Subcutaneous adipose tissue (tissue), 4 donors: ENCODE data around the gene CHTF18. TPM values are rescaled to one million over a fixed set of nuclear protein-coding genes. Genes with fewer than 3 reads are reported as not detected.

Source experiments
- total RNA-seq, 4 donors: library from RNA; depleted of rRNA; stranded (reverse); fragments of >200 nt; gene quantifications; one replicate each; pipeline ENCODE4 v1.1.0, GENCODE V29; 2016
- TF ChIP-seq, protein P1 (sequence below): fragments of 450-650 bp; IDR thresholded peaks from one replicate; pipeline ENCODE4 v1.5.1; 2016; ENCODE audit warnings: low read depth, mild to moderate bottlenecking, control low read depth, antibody characterized with exemption, moderate library complexity

The CHTF18 gene
- total RNA-seq, 4 donors from 2014 or later, result 4.4 to 16.0 (median 8.9) TPM

DNA sequence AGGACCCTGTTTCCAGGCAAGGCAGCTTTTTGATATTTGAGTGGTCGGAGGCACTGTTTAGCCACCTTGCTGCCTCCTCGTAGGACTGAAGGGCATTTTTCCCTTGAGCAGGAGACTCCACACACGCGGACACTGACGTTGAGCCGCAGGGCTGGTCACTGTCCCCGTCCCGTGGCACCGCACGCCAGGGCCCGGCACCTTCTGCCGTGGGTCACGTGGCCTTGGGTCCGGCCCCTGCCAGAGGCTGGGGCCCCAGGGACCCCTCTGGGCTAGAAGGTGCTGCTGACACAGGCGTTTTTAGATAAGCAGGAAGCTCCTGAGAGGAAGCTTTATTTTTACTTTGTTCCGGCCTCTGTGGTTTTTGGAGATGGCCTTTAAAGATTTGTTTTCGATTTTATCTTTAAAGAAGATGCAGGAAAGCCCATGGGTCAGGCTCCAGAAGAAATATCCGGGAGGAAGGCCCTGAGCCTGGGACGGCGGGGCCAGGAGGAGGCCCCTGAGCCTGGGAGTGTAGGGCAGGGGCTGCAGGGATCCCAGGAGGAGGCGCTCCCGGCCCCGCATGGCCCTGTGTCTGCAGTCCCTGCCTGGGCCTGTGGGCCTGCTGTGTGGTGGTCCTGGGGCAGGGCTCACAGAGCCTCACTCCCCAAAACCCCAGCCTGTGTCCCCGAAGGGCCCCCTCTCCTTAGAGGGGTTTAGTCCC is 42.6 kb downstream of the CHTF18 start:
- TF ChIP-seq, protein P1, sequence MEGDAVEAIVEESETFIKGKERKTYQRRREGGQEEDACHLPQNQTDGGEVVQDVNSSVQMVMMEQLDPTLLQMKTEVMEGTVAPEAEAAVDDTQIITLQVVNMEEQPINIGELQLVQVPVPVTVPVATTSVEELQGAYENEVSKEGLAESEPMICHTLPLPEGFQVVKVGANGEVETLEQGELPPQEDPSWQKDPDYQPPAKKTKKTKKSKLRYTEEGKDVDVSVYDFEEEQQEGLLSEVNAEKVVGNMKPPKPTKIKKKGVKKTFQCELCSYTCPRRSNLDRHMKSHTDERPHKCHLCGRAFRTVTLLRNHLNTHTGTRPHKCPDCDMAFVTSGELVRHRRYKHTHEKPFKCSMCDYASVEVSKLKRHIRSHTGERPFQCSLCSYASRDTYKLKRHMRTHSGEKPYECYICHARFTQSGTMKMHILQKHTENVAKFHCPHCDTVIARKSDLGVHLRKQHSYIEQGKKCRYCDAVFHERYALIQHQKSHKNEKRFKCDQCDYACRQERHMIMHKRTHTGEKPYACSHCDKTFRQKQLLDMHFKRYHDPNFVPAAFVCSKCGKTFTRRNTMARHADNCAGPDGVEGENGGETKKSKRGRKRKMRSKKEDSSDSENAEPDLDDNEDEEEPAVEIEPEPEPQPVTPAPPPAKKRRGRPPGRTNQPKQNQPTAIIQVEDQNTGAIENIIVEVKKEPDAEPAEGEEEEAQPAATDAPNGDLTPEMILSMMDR, result no peak

DNA sequence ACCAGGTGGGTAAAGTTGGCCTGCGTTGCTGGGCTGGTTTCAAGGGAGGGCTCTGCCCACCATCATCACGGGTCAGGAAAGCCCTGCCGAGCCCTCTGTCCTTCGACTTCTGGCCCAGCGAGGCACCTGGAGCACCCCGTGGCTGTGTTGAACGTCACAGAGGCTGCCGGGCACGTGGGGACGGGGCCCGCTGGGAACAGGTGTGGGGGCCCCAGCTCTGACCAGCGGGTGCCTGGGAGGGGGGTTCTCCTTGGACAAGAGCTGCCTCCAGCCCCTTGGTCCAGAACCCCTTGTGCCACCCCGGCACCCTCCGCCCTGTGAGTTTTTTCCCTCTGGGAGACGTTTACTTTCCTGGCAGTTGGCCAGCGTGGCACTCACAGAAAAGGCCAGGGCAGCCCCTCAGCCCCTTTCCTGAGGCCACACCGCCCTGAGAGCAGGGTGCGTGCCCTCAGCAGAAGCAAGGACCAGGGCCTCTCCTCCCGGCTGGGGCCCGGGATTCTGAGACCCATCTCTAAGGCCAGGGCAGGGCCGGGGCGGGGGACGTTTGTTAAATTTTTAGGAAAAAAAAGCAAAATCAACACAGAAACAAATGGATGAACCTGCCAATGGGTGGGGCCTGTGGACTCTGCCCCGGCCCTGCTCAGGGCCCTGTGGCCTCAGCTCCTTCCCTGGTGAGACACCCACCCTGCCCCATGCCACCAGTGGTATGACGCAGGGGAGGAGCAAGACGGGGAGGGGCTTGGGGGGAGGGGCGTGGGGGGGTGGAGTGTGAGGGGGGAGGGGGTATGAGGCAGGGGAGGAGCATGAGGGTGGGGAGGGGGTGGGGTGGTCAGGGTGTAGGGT is 43.4 kb downstream of the CHTF18 start:
- TF ChIP-seq, protein P1, result no peak

DNA sequence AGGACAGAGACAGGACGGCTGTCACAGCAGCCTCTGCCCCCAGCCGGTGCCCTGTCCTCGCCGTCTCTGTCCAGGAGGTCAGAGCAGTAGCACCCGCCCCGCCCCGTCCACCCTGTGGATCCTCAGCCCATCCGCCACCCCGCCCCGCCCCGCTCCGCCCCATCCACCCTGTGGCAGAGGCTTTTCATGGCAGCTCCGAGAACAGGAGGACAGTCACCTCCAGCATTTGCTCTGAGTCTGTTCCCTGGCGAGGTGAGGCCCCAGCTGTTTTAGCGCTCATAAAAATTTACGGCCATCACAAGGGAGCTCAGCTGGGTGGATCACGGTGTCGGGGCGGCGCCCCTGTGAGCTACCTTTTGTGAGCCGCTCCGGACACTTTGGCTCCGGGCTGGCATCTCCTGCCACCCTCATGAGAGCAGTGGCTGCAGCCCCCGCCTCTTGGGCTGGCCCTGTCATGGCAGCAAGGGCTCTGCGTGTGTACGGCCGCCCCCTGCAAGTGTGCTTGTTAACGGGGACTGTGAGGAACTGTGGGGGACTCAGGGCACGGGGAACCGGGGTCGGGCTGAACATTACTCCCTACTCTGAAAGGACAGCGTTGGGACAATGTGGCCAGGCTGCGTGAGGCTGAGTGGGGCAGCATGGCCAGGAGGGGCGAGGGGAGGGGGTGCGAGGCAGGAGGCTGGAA is 44.4 kb downstream of the CHTF18 start:
- TF ChIP-seq, protein P1, result no peak

DNA sequence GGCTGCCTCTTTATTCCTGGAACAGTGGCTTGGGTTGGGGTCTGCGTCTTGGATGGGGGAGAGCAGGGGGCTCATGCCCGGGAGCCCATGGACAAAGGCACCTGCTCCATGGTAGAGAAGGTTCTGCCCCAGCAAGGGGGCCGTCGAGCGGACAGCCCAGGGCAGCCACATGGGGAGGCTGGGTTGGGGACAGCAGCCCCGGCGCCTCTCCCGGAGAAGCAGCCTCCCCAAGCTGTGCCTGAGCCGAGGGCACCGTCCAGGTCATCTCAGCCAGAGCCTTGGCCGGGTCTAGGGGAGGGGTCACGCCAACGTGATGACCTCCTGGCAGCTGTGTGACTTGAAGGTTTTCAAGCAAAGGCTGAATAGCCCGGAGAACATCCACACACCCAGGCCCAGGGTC is 45.0 kb downstream of the CHTF18 start:
- TF ChIP-seq, protein P1, result no peak

DNA sequence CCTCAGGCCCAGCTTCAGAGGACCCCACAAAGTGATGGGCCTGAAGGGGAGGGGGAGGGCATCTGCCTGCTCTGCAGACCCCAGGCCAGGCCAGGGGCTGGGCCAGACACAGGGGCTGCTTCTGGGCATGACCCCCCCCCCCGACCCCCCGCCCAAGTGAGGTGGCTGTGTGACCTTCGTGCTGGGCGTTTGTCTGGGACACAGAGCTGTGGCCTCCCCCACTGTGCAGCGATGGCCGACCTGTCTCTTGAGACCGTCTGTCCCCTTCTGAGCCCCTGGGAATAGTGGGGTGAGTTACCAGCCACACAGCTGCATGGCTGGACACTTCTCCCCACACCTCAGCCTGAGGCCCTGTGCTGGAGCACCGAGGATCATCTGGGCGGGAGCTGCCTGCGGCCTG is 47.0 kb downstream of the CHTF18 start:
- TF ChIP-seq, protein P1, result no peak

DNA sequence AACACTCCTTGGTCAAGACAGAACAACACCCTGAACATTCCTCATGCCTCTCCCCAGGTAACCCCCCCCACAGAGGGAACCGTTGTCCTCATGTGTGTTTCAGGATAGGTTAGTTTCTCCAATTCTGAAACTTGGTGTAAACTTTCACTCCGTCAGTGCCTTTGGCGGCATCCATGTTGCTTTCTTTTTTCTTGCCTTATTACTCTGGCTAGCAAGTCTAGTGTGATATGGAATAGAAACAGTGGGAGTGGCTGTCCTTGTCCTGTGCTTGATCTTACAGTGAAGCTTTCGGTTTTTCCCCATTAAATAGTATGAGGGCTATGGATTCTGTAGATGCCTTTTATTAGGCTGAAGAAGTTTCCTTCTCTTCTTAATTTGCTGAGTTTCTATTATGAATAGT is 47.8 kb downstream of the CHTF18 start:
- TF ChIP-seq, protein P1, result no peak

DNA sequence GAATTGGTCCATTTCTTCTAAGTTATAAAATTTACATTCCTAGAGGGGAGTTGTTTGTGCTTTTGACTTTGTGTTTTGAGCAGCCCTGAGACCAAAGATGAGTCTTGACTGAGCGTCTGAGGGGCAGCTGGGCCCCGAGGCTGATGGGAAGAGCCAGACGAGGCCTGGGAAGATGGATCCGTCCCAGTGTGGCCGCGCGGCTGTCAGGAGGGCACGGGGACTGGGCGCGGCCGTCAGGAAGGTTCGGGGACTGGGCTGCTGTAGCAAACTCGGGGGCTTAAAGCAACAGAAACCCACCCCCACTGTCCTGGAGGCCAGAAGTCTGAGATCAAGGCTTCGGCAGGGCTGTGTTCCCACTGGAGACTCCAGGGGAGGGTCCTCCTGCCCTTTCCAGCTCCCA is 50.3 kb downstream of the CHTF18 start:
- TF ChIP-seq, protein P1, result no peak
